Fibroblast of upper back skin (primary cell): Measurements from ENCODE around the gene DHX34.
"Not testable (repeated sequence)": the region's sequence is repeated elsewhere in the genome, so short reads cannot be mapped to it uniquely, and the experiment has no call there.

Source experiments
- DNase-seq: peaks from one replicate; pipeline ENCODE4 v3.0.0-alpha.2; 2013

Gene DHX34

DNA sequence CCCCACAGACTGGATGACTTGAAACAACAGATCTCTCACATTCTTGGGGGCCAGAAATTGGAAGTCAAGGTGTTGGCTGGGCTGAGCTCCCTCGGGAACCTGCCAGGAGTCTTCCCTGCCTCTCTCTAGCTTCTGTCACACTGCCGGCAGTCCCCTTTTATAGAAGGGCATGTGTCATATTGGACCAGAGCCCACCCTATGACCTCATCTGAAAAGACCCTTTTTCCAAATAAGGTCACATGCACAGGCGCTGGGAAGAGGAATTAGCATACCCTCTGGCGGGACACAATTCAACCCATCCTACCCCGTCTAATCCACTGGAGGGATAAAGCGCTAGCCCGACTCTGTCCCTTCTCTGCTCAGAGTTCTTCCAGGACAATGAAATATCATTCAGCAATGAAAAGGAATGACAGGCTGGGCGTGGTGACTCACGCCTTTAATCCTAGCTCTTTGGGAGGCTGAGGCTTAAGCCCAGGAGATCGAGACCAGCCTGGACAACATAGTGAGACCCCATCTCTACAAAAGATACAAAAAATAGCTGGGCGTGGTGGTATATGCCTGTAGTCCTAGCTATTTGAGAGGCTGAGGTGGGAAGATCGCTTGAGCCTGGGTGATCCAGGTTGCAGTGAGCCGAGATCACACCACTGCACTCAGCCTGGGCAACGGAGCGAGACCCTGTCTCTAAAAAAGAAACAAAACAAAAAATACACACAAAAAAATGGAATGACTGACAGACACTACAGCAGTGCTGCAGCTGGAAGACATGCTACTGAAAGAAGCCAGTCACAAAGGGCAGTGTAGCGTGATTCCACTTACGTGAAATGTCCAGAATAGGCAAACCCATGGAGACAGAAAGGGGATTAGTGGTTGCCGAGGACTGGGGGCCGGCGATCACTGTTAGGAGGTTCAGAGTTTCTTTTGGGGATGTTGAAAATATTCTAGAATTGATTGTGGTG is 41.7 kb downstream of the DHX34 start:
- no peak for DNase-seq

DNA sequence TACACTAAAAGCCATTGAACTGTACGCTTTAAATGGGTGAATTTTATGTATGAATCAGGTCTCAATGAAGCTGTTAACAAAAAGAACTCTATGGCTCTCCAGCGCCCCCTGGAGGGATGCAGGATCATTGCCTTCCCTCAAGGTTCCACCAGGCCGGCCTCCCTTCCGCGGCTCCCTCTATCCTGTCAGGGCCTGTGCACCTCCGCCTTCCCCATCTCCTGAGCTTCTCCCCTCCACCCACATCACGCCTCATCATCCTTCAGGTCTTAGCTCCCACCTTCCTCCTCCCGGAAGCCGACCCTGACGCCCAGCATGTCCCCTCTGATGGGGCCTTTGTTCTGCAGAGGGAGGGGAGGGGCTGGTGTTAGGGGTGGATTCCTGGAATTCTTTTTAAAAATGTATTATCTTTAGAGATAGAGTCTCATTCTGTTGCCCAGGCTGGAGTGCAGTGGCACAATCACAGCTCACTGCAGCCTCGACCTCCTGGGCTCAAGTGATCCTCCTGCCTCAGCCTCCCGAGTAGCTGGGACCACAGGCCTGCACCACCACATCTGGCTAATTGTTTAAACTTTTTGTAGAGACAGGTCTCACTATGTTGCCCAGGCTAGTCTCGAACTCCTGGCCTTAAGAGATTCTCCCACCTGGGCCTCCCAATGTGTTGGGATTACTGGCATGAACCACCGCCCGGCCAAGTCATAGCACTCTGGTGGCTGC is 42.6 kb downstream of the DHX34 start:
- DNase-seq: peak; percentile 71

DNA sequence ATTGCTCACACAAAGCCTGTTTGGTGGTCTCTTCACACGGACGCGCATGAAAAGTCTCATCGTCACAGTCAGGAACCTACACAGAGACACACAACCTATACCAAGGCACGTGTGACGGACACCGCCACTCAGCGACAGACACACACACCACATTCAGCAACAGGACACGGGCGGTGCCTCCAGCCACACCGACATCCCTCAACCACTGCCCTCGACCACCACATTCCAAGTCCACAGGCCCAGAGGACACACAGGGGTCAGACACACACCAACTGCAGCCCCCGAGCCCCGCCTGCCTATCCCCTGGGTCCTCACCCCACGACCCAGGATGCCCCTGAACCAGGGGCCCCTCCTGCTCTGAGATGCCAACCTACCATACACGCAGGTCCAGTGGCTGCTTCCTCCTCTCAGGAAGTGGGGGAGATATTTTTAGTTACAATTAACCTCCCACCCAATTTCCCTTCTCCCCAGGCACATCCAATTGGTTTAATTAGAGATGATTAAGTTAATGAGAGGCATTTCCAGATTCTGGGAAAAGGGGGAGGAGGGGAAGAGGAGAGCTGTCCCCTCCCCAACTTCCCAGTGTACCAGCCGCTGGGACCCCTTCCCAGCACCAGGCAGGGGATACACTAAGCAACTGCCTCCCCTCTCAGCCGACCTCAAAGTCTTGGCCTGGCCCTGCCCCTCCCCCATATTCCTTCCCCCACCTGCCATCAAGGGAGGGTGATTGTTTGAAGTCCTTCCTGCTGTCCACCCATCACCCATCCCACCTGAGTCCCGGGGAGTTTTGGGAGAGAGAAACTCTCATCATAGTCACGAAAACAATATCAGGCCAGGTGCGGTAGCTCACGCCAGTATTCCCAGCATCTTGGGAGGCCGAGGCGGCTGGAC is 49.8 kb downstream of the DHX34 start:
- DNase-seq: no peak

DNA sequence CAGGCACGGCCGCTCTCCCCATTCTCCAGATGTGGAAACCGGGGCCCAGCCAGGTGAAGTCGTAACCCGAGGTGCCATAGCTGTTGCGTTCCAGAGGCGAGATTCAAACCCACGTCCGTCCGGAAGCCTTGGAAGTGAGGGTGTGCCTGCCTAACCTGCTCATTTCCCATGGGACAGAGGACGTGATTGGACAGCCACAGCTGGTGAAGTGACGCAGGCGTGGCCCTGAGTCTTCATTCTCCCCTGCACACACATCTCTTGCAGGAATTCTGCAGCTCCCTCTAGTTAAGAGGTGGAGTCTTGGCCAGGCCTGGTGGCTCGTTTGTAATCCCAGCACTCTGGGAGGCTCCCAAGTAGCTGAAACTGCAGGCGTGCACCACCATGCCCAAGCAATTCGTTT is 53.4 kb downstream of the DHX34 start:
- no peak for DNase-seq

DNA sequence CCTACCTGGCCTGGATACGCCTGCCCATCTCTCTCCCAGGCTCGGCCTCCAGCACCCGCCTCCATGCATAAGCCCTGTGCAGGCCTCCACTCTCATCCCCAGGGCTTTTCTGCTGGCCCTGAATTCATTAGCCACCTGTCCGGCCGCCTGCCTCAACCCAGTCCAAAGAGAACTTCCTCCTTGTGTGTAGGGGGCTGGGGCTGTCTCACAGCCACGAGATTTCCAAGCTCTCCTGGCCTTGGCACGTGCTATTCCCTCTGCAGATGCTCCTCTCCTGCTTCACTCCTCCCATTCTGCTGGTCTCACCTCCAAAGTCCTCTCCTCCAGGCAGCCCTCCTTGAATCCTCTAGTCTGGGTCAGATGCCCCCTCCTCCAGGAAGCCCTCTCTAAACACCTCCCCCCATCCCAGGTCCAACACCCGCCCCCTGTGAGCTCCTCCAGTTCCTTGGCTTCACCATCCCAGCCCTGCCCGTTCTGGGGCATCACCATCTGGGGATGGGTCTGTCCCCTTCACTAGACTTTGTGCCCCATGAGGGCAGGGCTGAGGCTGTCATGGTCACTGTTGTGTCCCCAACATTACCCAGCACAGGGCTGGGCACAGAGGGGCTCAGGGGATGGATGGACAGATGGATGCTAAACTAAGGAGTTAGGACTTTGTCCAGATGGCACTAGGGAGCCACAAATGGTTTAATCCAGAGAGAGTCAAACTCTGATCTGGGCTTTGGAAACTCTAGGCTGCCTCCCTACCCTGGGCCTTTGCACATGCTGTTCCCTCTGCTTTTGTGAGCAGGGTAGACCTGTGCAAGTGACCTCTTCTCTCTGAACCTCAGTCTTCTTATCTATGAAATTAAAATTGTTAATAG is 55.5 kb downstream of the DHX34 start:
- DNase-seq: no peak

DNA sequence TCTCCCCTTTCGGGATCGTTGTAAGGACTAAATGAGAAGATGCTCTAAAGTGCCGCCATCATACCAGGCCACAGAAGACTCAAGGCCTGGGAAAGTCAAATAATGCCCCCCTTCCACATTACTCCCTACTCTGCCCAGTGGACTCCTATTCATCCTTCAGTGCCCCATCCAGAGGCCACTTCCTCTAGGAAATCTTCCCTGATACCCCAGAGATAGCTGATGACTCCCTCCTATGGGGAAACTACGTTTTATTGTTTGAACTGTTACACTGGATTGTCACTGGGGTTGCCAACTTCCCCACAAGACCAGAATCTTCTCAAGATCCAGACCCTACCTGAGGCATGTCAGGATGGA is 56.1 kb downstream of the DHX34 start:
- DNase-seq: no peak

DNA sequence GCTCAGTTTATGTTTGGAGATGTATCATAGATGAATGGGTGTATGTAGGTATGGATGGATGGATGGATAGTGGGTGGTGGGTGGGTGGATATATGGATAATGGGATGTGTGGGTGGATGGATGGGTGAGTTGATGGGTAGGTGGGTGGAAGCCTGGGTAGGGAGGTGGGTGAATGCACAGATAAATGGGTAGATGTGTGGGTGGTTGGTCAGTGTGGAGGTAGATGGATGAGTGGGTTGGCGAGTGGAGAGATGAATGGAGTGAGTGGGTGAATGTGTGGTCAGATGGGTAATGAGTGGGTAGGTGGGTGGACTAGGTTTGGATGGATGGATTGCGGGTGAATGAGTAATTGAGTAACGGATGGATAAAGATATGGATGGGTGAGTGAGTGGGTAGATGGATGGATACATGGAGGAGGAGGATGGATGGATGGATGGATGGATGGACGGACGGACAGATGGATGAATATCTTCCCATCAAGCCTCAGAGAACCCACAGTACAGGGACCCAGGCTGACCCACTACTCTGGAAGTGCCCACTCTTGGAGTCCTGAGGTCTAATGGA is 56.8 kb downstream of the DHX34 start:
- DNase-seq: no peak

DNA sequence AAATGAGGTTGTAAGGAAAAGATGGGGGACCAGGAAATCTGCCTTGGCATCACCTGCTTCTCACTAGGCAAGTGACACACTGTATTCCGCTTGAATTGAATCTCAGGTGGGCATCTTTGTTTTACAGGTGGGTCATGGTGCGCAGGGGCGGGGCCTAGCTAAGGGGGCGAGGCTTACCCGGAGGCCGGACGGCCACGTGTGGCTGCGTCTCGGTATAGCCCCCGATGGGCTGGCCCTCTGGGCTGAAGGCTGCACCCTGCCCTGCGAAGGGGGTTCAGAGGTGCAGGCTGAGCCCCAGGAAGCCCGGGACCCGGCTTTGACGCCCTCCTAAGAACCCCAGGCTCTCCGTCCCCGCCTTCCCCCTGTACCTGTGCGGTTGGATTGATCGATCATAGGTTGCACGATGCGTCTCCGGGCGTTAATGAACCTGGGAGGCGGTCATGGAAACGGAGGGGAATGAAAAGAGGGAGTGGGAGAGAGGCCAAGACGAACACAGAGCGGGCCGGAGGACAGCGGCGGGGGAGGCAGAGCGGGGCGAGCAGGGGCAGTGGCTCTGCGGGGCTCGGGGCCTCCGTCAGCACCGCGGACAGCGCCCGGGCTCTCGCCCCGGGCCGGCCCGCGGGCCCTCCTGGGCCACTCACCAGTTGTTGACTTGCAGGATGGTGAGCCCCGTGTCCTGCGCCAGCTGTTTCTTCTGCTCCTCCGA is 57.7 kb downstream of the DHX34 start:
- DNase-seq: no peak

DNA sequence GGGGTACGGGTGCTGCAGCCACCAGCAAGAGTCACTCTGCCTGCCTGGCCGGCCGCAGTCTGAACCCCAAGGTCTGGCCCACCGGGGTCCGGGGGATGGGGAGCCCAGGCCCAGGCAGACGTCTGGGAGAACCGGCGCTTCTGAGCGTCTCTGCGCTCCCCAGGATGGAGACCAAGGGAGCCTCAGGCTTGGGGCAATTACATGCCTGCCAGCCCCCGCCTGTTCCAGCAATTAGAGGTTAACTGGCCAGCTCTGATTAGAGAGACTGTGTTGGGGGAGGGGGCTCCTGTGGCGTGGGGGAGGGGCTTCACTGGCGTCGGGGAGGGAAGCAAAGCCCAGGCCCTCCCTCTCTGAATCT is 58.3 kb downstream of the DHX34 start:
- DNase-seq: no peak

DNA sequence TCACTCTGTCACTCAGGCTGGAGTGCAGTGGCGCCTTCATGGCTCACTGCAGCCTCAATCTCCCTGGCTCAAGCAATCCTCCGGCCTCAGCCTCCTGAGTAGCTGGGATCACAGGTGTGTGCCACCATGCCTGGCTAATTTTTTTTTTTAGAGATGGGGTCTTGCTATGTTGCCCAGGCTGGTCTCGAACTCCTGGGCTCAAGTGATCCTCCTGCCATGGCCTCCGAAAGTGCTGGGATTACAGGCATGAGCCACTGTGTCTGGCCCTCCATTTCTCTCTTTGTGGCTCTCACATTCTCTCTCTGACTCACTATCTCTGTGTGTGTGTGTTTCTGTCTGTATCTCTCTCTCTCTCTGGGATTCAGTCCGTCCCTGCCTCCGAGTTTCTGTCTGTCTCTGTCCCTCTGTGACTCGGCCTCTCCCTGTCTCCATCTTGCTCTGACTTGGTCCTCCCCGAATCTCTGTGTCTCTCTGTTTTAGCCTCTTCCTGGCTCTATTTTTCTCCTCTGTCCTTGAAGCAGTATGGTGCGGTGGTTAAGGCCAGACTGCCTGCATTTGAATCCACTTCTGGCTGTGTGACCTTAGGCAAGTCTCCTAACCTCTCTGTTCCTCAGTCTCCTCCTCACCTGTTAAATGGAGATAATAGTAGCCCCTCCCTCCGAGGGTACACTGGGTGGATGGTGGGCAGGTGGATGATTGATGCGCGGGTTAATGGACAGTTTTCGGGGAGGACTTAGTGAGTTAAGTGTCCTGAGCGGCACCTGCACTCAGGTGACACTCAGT is 59.2 kb downstream of the DHX34 start:
- DNase-seq: no peak

DNA sequence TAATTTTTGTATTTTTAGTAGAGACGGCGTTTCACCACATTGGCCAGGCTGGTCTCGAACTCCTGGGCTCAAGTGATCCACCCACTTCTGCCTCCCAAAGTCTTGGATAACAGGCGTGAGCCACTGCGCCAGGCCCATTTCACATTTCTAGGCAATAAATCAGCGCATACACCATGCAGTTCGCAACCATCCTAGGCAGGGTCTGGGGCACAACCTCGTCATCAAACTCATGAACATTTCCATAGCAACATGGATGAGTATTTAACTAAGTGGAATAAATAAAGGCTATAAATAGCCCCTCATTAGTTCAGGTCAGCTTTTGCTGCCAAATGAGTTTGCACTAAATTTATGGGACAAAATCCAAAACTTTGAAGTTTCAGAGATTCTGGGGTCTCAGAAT is 62.0 kb downstream of the DHX34 start:
- no peak for DNase-seq

DNA sequence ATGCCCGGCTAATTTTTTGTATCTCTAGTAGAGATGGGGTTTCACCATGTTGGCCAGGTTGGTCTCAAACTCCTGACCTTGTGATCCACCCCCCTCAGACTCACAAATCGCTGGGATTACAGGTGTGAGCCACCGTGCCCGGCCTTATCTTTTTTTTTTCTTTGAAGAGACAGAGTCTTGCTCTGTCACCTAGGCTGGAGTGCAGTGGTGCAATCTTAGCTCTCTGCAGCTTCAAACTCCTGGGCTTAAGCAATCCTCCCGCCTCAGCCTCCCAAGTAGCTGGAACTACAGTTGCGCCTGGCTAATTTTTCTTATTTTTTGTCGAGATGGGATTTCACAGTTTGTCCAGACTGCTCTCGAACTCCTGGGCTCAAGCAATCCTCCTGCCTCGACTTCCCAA is 62.6 kb downstream of the DHX34 start:
- DNase-seq: not testable (repeated sequence)

DNA sequence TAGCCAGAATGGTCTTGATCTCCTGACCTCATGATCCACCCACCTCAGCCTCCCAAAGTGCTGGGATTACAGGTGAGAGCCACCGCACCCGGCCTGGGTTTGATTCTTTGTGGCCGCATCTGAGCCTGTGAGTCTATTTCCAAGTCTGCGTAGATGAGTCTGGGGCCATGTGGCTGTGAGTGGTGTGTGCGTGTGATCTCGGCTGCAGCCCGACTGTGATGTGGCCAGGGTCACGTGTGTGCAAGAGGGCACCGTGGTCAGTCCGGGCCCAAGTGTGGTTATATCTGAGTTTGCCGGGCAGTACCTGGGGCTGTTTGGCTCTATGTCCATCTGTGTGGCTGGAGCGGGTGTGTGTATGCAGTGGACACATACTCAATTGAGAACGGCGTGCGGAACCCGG is 64.8 kb downstream of the DHX34 start:
- DNase-seq: no peak

DNA sequence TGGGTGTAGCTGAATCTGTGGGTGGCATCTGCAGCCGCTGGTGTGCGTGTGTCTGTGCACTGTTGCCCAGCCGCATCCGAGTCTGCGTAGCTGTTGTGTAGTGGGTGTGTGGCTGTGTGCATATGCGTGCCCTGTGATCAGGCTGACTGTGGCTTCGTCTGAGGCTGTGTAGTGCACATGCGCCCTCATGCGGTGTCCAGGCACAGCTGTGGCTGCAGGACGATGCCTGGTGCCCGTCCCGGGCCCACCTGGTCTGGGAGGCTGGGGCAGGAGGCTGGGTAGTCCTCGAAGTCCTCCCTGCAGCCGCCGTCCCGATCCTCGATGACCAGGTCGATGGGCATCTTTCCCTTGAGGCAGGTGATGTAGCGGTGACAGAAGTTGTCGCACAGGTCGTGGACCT is 65.4 kb downstream of the DHX34 start:
- DNase-seq: no peak

DNA sequence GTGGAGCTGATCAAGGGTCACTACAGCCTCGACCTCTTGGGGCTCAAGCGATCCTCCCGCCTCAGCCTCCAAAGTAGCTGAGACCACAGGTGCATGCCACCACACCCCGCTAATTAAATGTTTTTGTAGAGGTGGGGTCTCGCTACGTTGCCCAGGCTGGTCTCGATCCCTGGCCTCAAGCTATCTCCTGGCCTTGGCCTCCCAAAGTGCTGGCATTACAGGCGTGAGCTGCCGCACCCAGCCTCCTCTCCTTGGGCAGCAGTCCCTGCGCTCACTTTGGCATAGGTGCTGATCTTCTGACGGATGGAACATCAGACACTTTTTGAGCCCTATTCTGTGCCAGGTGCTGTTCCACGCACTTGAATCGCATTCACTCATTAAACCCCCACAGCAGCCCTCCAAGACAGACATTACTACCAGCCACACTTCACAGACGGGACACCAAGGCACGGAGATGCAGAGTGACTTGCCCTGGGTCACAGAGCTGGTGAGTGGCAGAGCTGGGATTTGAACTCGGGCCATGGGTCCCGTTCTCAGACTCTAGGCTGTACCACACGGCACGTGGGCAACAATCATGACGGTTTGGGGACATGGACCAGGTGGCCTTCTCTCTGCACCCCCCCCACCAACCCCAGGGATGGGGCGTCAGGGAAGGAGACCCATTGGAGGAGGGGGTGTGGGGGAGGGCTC is 67.0 kb downstream of the DHX34 start:
- no peak for DNase-seq

DNA sequence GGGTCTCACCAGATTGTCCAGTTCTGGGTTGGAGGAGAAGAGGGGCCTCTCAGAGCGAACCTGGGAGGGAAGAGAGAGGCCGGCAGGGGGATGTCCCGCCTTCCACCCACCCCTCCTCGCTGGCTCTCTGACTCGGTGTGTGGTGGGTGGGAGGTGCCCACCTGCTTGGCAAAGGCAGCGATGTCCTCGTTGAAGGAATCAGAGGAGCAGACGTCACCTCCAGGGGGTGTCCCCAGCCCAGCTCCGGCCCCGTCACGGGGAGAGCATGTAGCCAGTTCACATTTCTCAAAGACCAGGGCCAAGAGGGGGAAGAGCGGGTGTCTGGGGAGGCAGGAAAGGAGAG is 67.5 kb downstream of the DHX34 start:
- no peak for DNase-seq

DNA sequence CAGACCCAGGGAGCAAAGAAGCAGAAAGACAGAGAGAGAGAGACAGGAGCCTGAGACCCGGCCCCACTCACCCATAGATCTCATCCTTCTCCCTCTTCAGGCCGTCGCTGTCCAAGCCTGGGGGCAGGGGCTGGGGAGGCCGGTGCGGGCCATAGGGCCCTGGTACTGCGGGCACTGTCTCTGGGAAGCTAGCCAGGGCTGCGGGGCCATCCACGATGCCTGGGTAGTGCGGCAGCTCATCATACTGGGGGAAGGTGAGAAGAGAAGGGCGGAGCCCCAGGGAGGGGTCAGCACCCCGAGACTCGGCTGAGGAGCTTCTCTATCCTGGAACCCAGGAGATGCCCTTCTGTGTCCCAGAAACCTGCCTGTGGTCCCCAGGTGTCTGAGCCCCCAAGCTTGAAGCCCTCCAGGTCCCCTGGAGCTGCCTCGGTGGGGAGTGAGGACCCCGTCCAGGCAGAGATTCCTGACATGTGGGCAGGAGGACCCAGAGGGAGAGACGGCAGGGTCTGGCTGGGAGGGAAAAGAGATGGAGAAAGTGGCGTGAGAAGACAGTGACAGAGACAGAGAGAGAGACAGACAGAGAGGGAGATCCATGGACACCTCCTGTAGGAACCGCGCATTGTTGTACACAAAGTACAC is 68.1 kb downstream of the DHX34 start:
- no peak for DNase-seq

DNA sequence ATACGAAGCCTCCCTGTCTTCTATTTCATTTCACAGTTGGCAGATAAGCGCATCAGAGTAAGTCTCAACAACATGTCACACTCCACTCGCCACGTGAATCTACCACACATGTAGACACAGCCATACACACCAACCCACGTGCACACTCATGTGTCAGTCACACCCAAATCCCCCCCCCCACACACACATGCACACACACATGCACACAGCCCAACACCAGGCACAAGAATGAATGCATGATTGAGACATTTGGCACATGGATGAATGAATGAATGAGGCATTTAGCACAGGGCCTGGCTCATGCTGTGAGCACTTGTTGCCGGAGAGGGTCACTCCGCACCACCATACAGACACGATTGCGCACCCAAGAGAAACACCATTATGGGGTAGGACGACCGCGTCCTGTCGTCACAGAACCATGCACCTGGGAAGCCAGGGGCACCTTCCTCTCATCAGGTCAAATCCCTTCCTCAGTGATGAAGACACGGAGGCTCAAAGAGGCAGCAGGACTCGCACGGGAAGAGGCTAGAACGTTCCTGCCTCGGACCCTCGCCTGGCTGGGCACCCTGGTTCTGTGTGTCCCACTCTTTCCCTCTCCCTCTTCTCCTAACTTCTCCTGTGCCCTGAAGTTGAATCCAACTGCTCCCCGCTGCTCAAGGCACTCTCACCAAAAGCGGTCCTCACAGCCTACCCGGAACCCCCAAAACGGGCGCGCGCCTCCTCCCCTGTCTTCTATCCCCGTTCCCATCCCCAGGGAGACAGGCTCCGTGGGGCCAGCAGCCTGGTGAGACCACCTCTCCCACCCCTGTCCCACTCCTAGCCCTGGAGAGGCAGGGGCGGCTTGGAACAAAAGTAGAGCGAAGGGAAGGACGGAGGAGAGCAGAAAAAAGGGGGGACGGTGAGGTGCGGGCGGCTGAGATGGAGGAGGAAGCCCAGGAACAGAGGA is 68.9 kb downstream of the DHX34 start:
- DNase-seq: no peak

DNA sequence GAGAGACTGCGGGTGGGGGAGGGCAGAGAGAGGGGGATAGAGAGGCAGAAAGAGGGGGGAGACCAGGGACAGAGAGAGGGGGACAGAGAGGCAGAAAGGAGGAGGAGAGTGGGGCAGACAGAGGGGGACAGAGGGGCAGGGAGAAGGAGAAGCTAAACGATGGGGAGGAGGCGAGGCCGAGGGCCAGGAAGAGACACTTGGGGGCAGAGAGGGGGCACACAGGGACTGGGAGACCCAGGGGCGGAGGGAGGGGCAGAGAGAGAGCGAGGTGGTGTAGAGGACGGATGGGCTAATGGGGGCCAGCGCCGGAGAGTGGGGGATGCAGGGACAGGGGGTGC is 69.5 kb downstream of the DHX34 start:
- no peak for DNase-seq
